Transverse colon (tissue), 4 donors: ENCODE measurements around the gene FAM120C.
A peak's percentile ranks its signal among the peaks of the same experiment; 100 is the strongest.

Experiments
- CTCF ChIP-seq, 5 experiments: fragments of 200-600 bp in 3 of 5; fragments of 450-650 bp in 2 of 5; sonication (generic) in 3 of 5; IDR thresholded peaks; 1 replicate in 2 of 5; 2 replicates in 3 of 5; pipeline ENCODE4 v1.5.1; 2016 to 2017; ENCODE audit warnings: antibody characterized with exemption in 5 of 5, inconsistent platforms in 3 of 5, mild to moderate bottlenecking in 2 of 5, moderate library complexity in 1 of 5
- EP300 ChIP-seq: sonication (generic); formaldehyde crosslinking; IDR thresholded peaks from one replicate; pipeline ENCODE4 v1.6.1; 2017; ENCODE audit warnings: antibody characterized with exemption, low read depth
- POLR2A ChIP-seq: fragments of 450-650 bp; IDR thresholded peaks from one replicate; pipeline ENCODE4 v1.6.1; 2016; ENCODE audit warnings: antibody characterized with exemption, mild to moderate bottlenecking, moderate library complexity
- POLR2AphosphoS5 ChIP-seq, 3 donors: sonication (generic); formaldehyde crosslinking; IDR thresholded peaks; one replicate each; pipeline ENCODE4 v1.6.1; 2016; ENCODE audit warnings: antibody characterized with exemption in 3 of 3

GRCh38 chrX:54182194-54182863, 725 bp downstream of the FAM120C start:
- TF ChIP-seq CTCF (IDR thresholded peaks at IDR 0.05), result no peak
- no peak for TF ChIP-seq POLR2A
- no peak for TF ChIP-seq EP300
- peak in 2 of 3 donors; percentile 31 to 32 for TF ChIP-seq POLR2AphosphoS5 (IDR thresholded peaks at IDR 0.05)
